Measurements from ENCODE around the gene P2RX2. TPM values are rescaled to one million over a fixed set of nuclear protein-coding genes. Genes with fewer than 3 reads are reported as not detected.
"Not testable (repeated sequence)": the region's sequence is repeated elsewhere in the genome, so short reads cannot be mapped to it uniquely, and the experiment has no call there.

P2RX2 gene
- total RNA-seq, 2 experiments from 2014 or later: not detected

DNA sequence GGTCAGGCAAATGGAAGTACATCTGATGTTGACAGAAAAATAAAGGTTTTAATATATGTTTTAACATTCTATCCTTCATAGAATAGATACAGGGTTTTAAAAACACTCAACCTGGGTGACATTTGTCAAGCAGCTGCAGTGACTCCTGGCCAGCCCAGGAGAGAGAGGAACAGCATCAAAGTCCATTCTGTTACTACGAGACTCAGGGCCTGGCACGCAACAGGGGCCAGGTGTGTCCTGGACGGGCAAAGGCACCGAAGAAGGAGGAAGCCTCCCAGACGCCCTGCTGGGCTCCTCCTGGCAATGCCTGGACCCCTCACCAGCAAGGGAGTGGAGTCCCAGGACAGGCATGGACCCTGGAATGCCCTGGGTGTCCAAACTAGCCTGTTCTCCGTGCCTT, 30.3 kb upstream of the P2RX2 start:
- Mint-ChIP-seq H3K4me1 (ENCODE audit: low read depth) (no peaks in the 10 kb centered on the region), H3K27me3 (ENCODE audit: low read depth) (peaks cover 5% of the 10 kb centered on the region), H3K9me3 (no peaks in the 10 kb centered on the region), H3K27ac (no peak overlapping the region), H3K4me3 (no peak overlapping the region), H3K36me3 (ENCODE audit: low read depth) (peaks cover 3% of the 10 kb centered on the region)
- CTCF ChIA-PET: no interaction called here
- DNase-seq: no peak
- intact Hi-C loops (cut with micrococcal nuclease): no loop called here

DNA sequence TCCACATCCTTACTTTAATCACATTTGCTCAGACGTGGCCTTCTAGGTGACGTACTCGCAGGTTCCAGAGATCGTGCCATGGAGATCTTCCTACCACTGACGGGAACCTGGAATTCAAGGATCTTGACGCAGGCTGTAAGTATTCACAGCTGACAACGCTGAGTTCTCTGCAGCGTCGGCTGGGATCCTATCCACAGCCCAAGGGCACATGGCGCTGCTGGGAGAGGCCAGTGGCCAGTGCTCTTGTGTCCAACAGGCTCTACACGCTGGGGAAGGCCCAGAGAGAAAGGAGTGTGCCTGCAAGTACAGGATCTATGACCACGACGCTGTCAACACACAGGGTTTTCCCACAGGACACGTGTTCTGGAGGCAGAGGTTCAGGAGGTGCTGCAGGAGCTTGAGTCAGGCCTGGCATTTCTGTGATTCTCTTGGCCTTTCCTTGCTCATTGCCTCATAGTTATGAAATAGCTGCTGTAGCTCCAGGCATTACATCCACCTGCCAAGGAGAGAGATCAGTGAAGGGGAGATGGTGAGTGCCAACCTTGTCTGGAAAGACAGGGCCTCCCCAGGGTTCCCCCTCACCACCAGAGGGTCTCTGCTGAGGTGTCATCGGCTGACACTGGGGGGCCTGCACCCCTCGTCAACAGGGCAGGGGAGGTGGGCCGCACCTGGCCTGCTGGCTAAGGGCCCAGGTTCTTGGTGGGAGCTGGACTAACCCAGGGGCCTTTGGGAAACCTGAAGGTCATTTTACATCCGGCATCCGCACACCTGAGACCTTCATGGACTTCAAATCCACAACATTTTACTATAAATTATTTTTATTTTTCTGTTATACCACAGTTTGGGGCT, 29.5 kb upstream of the P2RX2 start:
- CTCF ChIA-PET: interaction anchor here (1.0 kb wide), 1 partner anchor 26 kb away, joined by 3 read pairs; no protein-coding TSS in a partner anchor
- H3K4me1 Mint-ChIP-seq (ENCODE audit: low read depth): no peaks in the 10 kb centered on the region
- no peak overlapping the region for H3K4me3 Mint-ChIP-seq

DNA sequence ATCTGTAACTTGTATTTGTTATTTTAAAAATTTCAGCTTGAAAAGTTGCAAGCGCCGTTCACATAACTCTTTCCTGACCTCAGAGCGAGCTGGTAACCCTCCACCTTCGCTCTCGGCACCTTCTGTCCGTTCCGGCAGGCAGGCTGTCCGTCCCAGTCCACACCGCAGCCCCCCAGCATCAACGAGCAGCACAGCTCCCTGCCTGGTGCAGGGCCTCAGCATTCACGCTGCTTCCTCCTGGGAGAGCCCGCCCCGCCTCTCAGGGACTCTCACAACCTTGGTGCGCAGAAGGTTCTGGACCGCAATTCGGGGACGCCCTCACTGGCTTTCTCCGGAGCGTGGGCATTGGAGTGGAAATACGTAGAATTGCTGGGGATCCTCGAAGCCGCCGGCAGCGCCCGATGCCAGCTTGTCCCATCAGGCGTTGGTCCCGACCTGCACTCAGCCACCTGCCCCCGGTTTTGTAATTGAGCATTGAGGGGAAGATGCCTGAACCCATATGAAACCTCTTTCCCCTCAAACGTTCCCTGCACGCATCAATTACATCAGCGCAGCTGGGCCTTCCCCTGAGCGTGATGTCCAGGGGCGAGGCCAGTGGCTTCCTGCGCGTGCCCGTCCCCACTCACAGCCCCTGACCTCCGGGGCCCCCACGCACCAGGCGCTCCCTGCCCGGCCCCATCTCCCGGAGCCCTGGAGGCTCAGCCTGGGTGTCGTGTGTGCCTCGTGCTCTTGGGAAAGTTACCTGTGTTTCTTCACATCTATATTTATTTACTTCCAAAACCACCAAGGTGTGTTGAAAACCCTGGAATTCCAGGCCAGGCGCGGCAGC, 27.3 kb upstream of the P2RX2 start:
- intact Hi-C loops (cut with micrococcal nuclease): no loop called here
- Mint-ChIP-seq H3K4me1 (ENCODE audit: low read depth) (no peaks in the 10 kb centered on the region), H3K9me3 (no peaks in the 10 kb centered on the region), H3K27ac (no peak overlapping the region), H3K27me3 (ENCODE audit: low read depth) (peaks cover 8% of the 10 kb centered on the region), H3K4me3 (no peak overlapping the region), H3K36me3 (ENCODE audit: low read depth) (no peaks in the 10 kb centered on the region)
- CTCF ChIA-PET: interaction anchor here (1.1 to 1.2 kb wide), 2 partner anchors 23 to 30 kb away, joined by 3 read pairs; no protein-coding TSS in a partner anchor
- DNase-seq: no peak

More for the DNA sequence above, 29.5 kb upstream of the P2RX2 start:
- peaks cover 7% of the 10 kb centered on the region for H3K27me3 Mint-ChIP-seq (ENCODE audit: low read depth)
- DNase-seq: no peak
- no peak overlapping the region for H3K27ac Mint-ChIP-seq
- H3K36me3 Mint-ChIP-seq (ENCODE audit: low read depth): no peaks in the 10 kb centered on the region
- H3K9me3 Mint-ChIP-seq: no peaks in the 10 kb centered on the region
- intact Hi-C loops (cut with micrococcal nuclease): no loop called here

DNA sequence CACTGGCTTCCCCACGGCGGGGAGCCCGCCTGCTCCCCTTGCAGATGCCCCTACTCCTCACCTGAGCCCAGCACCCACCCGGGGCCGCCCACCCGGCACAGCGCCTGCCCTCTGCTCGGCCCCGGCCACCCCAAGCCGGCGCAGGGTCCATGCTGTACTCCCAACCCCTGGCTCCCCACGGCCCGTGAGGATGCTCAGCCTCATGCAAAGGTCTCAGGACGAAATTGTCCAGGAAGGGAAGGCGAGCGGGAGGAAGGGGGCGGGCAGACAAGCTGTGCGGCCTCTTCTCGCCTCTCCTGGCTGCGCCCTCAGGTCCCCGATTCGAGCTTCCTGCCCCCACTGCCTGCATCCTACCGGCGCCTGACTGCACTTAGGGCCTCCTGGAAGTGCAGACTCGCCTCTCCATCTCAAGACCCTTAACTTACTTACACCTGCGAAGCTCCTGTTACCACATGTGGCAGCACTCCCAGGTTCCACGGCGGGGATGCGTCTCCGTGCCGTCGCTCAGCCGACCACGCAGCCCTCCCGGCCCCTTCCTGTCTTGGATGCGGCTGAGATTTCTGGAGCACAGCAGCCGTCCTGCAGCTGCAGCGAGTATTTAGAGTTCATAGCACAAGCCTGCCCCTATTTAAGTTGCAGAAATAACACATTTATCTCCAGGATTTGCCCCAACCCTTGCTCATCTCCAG, 26.1 kb upstream of the P2RX2 start:
- Mint-ChIP-seq H3K36me3 (ENCODE audit: low read depth) (no peaks in the 10 kb centered on the region), H3K4me1 (ENCODE audit: low read depth) (peaks cover 3% of the 10 kb centered on the region), H3K9me3 (no peaks in the 10 kb centered on the region), H3K4me3 (no peak overlapping the region), H3K27ac (no peak overlapping the region), H3K27me3 (ENCODE audit: low read depth) (peaks cover 13% of the 10 kb centered on the region)
- no peak for DNase-seq
- intact Hi-C loops (cut with micrococcal nuclease): no loop called here
- CTCF ChIA-PET: no interaction called here

DNA sequence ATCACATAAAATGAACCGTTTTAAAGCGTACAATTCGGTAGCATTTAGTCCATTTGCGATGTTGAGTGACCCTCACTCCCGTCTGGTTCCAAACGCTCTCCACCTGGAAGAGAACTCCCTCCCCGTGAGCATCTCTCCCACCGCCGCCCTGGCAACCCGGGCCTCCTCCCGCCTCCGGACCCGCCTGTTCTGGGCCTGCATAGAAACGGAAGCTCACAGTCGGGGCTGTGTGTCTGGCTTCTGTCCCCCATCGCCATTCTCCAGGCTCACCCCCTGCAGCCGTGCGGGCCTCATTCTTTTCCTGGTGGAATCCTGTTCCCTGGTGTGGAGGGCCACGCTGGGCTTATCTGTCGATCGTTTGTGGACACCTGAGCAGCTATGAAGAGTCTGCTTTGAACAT, 25.5 kb upstream of the P2RX2 start:
- intact Hi-C loops (cut with micrococcal nuclease): no loop called here
- H3K4me1 Mint-ChIP-seq (ENCODE audit: low read depth): peaks cover 7% of the 10 kb centered on the region

DNA sequence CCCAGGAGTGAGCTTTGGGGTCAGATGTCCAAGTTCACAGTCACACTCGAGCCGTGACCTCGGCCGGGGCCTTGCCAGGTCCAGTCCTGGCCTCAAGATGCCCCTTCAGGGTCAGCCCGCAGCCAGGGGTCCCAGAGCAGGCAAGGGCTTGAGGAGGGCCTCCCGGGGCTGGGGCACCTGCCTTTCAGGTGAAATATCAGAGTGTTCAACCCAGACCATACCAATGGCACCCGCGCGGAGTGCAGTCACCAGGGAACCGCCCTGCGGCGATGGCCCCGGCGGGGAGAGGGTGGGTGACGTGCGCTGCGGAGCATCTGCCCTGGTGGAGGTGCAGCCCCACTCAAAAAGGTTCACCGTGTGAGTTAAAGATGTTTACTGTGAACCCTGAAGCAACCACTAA, 25.1 kb upstream of the P2RX2 start:
- intact Hi-C loops (cut with micrococcal nuclease): no loop called here
- CTCF ChIA-PET: no interaction called here
- H3K27ac Mint-ChIP-seq: no peak overlapping the region

More for the DNA sequence above, 25.5 kb upstream of the P2RX2 start:
- CTCF ChIA-PET: no interaction called here
- H3K27me3 Mint-ChIP-seq (ENCODE audit: low read depth): peaks cover 16% of the 10 kb centered on the region
- H3K27ac Mint-ChIP-seq: no peak overlapping the region
- no peak overlapping the region for H3K4me3 Mint-ChIP-seq
- H3K36me3 Mint-ChIP-seq (ENCODE audit: low read depth): no peaks in the 10 kb centered on the region
- no peak for DNase-seq
- H3K9me3 Mint-ChIP-seq: no peaks in the 10 kb centered on the region

DNA sequence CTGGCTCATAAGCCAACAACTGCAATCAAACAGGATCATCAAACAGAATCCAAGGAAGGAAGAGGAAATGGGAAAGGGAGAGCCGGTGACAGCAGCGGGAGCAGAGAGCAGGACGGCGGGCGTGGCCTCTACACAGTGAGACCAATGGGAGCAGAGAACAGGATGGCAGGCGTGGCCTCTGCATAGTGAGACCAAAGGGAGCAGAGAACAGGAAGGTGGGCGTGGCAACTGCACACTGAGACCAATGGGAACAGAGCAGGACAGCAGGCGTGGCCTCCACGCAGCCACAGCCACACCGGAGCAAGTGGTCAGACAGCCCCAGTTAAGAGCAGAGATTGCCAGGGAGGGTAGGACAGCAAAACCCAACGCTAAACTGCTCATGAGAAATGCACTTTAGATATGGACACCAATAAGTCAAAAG, 24.6 kb upstream of the P2RX2 start:
- no peak overlapping the region for H3K4me3 Mint-ChIP-seq
- no peak for DNase-seq

More for the DNA sequence above, 25.1 kb upstream of the P2RX2 start:
- Mint-ChIP-seq H3K36me3 (ENCODE audit: low read depth) (no peaks in the 10 kb centered on the region), H3K9me3 (no peaks in the 10 kb centered on the region), H3K4me3 (no peak overlapping the region), H3K4me1 (ENCODE audit: low read depth) (peaks cover 8% of the 10 kb centered on the region), H3K27me3 (ENCODE audit: low read depth) (peaks cover 17% of the 10 kb centered on the region)
- no peak for DNase-seq

DNA sequence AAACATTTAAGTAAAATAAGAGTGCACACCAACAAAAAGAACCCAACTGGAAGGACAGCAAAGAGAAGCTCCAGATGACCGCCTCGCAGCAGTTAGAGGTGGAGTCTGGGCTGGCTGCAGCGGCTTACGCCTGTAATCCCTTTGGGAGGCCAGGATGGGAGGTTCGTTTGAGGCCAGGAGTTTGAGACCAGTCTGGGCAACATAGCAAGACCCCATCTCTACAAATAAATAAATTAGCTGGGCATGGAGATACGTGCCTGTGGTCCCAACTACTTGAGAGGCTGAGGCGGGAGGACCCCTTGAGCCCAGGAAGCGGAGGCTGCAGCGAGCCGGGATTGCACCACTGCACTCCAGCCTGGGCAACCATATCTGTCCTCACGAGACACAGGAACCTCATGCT, 23.4 kb upstream of the P2RX2 start:
- Mint-ChIP-seq H3K36me3 (ENCODE audit: low read depth) (no peaks in the 10 kb centered on the region), H3K9me3 (no peaks in the 10 kb centered on the region), H3K4me3 (no peak overlapping the region), H3K27me3 (ENCODE audit: low read depth) (peaks cover 29% of the 10 kb centered on the region), H3K27ac (no peak overlapping the region), H3K4me1 (ENCODE audit: low read depth) (peaks cover 19% of the 10 kb centered on the region)
- intact Hi-C loops (cut with micrococcal nuclease): no loop called here
- CTCF ChIA-PET: interaction anchor here (0.6 to 1.0 kb wide), 2 partner anchors 20 to 200 kb away, joined by 3 read pairs; no protein-coding TSS in a partner anchor
- DNase-seq: no peak

More for the DNA sequence above, 24.6 kb upstream of the P2RX2 start:
- H3K9me3 Mint-ChIP-seq: no peaks in the 10 kb centered on the region
- intact Hi-C loops (cut with micrococcal nuclease): no loop called here
- CTCF ChIA-PET: interaction anchor here (0.6 to 1.0 kb wide), 2 partner anchors 21 to 211 kb away, joined by 3 read pairs; no protein-coding TSS in a partner anchor
- H3K36me3 Mint-ChIP-seq (ENCODE audit: low read depth): no peaks in the 10 kb centered on the region
- H3K4me1 Mint-ChIP-seq (ENCODE audit: low read depth): peaks cover 11% of the 10 kb centered on the region
- no peak overlapping the region for H3K27ac Mint-ChIP-seq
- peaks cover 22% of the 10 kb centered on the region for H3K27me3 Mint-ChIP-seq (ENCODE audit: low read depth)

DNA sequence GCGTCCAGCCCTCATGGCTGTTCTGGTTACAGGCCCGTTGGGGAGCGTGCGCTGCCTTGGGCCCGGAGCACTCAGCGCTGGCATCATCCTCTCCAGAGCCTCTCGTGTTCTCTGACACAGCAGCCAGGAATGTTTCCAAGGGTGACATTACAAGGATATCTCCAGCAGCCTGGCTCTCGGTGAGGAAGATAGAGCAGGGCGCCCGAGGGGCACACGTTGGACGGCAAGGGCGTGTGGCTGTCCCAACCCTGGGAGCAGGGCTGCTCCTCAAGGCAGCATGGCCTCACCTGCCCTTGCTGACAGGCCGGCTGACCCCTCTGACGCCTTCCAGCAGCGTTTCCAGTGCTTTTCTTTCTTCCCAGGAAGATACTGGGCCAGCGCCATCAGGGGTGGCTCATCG, 22.6 kb upstream of the P2RX2 start:
- Mint-ChIP-seq H3K36me3 (ENCODE audit: low read depth) (no peaks in the 10 kb centered on the region), H3K27ac (no peak overlapping the region), H3K27me3 (ENCODE audit: low read depth) (peaks cover 32% of the 10 kb centered on the region), H3K9me3 (no peaks in the 10 kb centered on the region), H3K4me1 (ENCODE audit: low read depth) (peaks cover 25% of the 10 kb centered on the region), H3K4me3 (no peak overlapping the region)
- CTCF ChIA-PET: interaction anchor here (0.6 to 0.7 kb wide), 2 partner anchors 19 to 20 kb away, joined by 3 to 4 read pairs; no protein-coding TSS in a partner anchor
- no peak for DNase-seq
- intact Hi-C loops (cut with micrococcal nuclease): no loop called here

DNA sequence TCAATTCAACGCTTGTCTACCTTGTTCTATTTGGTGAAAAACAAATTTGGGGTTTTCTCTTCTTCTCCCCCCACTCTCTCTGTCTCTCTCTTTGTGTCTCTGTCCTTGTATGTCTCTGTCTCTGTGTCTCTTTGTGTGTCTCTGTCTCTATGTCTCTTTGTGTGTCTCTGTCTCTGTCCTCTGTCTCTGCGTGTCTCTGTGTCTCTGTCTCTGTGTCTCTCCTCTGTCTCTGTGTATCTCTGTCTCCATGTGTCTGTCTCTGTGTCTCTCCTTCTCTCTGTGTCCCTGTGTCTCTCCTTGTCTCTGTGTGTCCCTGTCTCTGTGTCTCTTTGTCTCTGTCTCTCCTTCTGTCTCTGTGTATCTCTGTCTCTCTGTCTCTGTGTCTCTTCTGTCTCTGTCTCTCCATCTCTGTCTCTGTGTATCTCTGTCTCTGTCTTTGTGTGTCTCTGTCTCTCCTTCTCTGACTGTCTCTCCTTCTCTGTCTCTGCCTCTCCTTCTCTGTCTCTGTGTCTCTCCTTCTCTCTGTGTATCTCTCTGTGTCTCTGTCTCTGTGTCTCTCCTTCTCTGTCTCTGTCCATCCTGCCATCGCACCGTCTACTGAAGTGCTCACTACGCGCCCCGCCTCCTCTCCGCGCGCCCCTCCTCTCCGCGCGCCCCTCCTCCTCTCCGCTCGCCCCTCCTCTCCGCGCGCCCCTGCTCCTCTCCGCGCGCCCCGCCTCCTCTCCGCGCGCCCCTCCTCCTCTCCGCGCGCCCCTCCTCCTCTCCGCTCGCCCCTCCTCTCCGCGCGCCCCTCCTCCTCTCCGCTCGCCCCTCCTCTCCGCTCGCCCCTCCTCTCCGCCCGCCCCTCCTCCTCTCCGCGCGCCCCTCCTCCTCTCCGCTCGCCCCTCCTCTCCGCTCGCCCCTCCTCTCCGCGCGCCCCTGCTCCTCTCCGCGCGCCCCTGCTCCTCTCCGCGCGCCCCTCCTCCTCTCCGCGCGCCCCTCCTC, 21.0 kb upstream of the P2RX2 start:
- no peak for DNase-seq
- H3K36me3 Mint-ChIP-seq (ENCODE audit: low read depth): no peaks in the 10 kb centered on the region
- no peaks in the 10 kb centered on the region for H3K9me3 Mint-ChIP-seq
- H3K4me3 Mint-ChIP-seq: peak overlapping the region; percentile 62
- CTCF ChIA-PET: no interaction called here
- intact Hi-C loops (cut with micrococcal nuclease): no loop called here
- H3K27me3 Mint-ChIP-seq (ENCODE audit: low read depth): peaks cover 41% of the 10 kb centered on the region
- H3K27ac Mint-ChIP-seq: no peak overlapping the region
- H3K4me1 Mint-ChIP-seq (ENCODE audit: low read depth): peaks cover 29% of the 10 kb centered on the region

DNA sequence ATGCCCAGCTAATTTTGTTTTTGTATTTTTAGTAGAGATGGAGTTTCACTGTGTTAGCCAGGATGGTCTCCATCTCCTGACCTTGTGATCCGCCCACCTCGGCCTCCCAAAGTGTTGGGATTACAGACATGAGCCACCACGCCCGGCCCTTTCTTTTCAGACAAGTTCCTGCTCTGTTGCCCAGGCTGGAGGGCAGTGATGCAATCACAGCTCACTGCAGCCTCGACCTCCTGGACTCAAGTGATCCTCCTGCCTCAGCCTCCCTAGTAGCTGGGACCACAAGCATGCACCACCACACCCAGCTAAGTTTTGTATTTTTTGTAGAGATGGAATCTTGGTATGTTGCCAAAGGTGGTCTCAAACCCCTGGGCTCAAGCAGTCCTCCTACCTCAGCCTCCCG, 19.1 kb upstream of the P2RX2 start:
- H3K27ac Mint-ChIP-seq; intact Hi-C loops (cut with micrococcal nuclease); DNase-seq; H3K9me3 Mint-ChIP-seq; H3K36me3 Mint-ChIP-seq (ENCODE audit: low read depth): not testable (repeated sequence)
- CTCF ChIA-PET: interaction anchor here (1.1 to 2.9 kb wide), 2 partner anchors 11 to 16 kb away, joined by 5 to 20 read pairs; partner anchors contain the start of gene LRCOL1
- Mint-ChIP-seq H3K4me3 (peak overlapping the region; percentile 18), H3K4me1 (ENCODE audit: low read depth) (peaks cover 32% of the 10 kb centered on the region), H3K27me3 (ENCODE audit: low read depth) (peaks cover 47% of the 10 kb centered on the region)

Data from activated naive CD4-positive, alpha-beta T cell treated with anti-CD3 and anti-CD28 coated beads for 36 hours (primary cell).